Ishikawa (cell line): ENCODE results near the gene NOX1.
A peak's percentile ranks its signal among the peaks of the same experiment; 100 is the strongest.

Experiments
- CEBPB ChIP-seq: IDR thresholded peaks from 2 replicates; pipeline ENCODE4 v1.6.1; 2012
- CREB1 ChIP-seq: IDR thresholded peaks from 2 replicates; pipeline ENCODE4 v1.6.1; 2012; ENCODE audit warnings: low read depth
- EGR1 ChIP-seq: IDR thresholded peaks from 2 replicates; pipeline ENCODE4 v1.6.1; 2012
- EP300 ChIP-seq: IDR thresholded peaks from 2 replicates; pipeline ENCODE4 v1.6.1; 2012; ENCODE audit warnings: borderline replicate concordance
- FOXM1 ChIP-seq: IDR thresholded peaks from 2 replicates; pipeline ENCODE4 v1.6.1; 2012; ENCODE audit warnings: low read depth, borderline replicate concordance
- NFIC ChIP-seq: IDR thresholded peaks from 2 replicates; pipeline ENCODE4 v1.6.1; 2012
- RAD21 ChIP-seq: IDR thresholded peaks from 2 replicates; pipeline ENCODE4 v1.6.1; 2012; ENCODE audit warnings: low read depth
- TAF1 ChIP-seq: IDR thresholded peaks from 2 replicates; pipeline ENCODE4 v1.6.1; 2012; ENCODE audit warnings: low read depth, mild to moderate bottlenecking
- TCF12 ChIP-seq: IDR thresholded peaks from 2 replicates; pipeline ENCODE4 v1.6.1; 2012; ENCODE audit warnings: low read depth
- TEAD4 ChIP-seq: IDR thresholded peaks from 2 replicates; pipeline ENCODE4 v1.6.1; 2012
- YY1 ChIP-seq: IDR thresholded peaks from 2 replicates; pipeline ENCODE4 v1.6.1; 2012; ENCODE audit warnings: low read depth
- ZBTB7A ChIP-seq: IDR thresholded peaks from 2 replicates; pipeline ENCODE4 v1.6.1; 2012; ENCODE audit warnings: low read depth
- TF ChIP-seq, protein P1 (sequence below): IDR thresholded peaks from 2 replicates; pipeline ENCODE4 v1.6.1; 2012
- TF ChIP-seq, protein P2 (sequence below): IDR thresholded peaks from 2 replicates; pipeline ENCODE4 v1.6.1; 2012
- TF ChIP-seq, protein P3 (sequence below): IDR thresholded peaks from 2 replicates; pipeline ENCODE4 v1.6.1; 2012; ENCODE audit warnings: low read depth, mild to moderate bottlenecking

NOX1 gene

DNA sequence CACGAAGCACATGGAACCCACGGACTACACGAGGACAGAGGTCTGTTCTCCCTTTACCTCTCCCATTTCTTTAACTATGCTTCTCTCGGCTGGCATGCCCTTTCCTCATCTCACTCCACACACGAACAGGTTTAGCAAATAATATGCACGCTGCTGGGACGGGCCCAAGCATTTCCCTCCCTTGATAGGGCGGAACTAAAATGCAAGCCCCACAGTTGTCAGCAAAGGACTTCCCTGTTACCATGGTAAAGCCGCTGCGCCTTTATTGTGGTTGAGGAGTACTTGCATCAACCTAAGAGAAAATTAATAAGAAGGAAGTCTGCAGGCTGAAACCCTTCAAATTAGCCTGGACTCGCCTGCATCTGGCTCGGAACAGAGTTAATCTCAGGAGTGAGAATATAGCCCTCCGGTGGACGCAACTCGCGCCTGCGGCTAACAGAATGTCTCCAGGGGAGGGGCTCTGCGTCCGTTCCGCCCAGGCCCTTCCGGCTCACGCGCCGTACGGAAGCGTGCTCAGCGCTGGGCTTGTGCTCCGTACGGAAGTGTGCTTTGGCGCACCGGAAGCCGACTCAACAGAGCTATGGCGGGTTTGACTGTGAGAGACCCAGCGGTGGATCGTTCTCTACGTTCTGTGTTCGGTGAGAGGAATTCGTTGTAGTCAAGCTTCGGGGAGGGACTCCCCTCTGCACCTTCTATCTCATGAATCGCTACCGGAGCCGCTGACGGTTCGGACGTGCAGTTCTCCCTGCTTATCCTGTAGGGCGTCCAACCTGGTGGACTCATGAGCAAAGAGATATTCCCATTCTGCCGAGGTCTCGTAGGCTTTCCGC is 54.1 kb downstream of the NOX1 start, which contains the start of gene CSTF2:
TSS of gene CSTF2 (plus strand) at position 555 of the 830 bp plus-strand sequence. CDS start at position 581, 26 bp downstream.
- TF ChIP-seq YY1 (peak; percentile 86), CREB1 (no peak), TEAD4 (no peak), TAF1 (peak; percentile 73; the same call in 1 of the 2 replicates)
- TF ChIP-seq, protein P1, sequence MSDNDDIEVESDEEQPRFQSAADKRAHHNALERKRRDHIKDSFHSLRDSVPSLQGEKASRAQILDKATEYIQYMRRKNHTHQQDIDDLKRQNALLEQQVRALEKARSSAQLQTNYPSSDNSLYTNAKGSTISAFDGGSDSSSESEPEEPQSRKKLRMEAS: peak; percentile 67
- TF ChIP-seq, protein P2, sequence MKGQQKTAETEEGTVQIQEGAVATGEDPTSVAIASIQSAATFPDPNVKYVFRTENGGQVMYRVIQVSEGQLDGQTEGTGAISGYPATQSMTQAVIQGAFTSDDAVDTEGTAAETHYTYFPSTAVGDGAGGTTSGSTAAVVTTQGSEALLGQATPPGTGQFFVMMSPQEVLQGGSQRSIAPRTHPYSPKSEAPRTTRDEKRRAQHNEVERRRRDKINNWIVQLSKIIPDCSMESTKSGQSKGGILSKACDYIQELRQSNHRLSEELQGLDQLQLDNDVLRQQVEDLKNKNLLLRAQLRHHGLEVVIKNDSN: no peak

DNA sequence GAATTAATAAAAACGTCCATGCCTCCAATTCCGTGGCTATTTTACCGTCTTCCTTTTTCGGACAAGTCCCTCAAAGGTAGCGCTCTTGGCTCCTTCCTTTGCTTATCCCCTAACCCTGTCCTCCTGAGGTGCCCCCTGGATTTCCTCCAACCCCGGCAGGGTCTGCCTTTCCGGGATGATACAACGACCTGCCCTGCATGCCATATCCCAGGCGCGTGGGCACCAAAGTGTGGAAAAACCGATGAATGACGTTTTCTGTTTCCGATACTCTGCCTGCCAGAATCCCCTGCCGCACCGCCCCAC is 54.7 kb downstream of the NOX1 start:
- no peak for TF ChIP-seq EGR1
- TF ChIP-seq ZBTB7A: no peak
- TF ChIP-seq TEAD4: no peak
- TF ChIP-seq, protein P3, sequence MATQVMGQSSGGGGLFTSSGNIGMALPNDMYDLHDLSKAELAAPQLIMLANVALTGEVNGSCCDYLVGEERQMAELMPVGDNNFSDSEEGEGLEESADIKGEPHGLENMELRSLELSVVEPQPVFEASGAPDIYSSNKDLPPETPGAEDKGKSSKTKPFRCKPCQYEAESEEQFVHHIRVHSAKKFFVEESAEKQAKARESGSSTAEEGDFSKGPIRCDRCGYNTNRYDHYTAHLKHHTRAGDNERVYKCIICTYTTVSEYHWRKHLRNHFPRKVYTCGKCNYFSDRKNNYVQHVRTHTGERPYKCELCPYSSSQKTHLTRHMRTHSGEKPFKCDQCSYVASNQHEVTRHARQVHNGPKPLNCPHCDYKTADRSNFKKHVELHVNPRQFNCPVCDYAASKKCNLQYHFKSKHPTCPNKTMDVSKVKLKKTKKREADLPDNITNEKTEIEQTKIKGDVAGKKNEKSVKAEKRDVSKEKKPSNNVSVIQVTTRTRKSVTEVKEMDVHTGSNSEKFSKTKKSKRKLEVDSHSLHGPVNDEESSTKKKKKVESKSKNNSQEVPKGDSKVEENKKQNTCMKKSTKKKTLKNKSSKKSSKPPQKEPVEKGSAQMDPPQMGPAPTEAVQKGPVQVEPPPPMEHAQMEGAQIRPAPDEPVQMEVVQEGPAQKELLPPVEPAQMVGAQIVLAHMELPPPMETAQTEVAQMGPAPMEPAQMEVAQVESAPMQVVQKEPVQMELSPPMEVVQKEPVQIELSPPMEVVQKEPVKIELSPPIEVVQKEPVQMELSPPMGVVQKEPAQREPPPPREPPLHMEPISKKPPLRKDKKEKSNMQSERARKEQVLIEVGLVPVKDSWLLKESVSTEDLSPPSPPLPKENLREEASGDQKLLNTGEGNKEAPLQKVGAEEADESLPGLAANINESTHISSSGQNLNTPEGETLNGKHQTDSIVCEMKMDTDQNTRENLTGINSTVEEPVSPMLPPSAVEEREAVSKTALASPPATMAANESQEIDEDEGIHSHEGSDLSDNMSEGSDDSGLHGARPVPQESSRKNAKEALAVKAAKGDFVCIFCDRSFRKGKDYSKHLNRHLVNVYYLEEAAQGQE: no peak
- no peak for TF ChIP-seq CEBPB
- TF ChIP-seq EP300: no peak
- no peak for TF ChIP-seq NFIC
- TF ChIP-seq, protein P1: no peak
- TF ChIP-seq, protein P2: no peak
- no peak for TF ChIP-seq TCF12
- no peak for TF ChIP-seq FOXM1
- no peak for TF ChIP-seq YY1
- no peak for TF ChIP-seq TAF1

DNA sequence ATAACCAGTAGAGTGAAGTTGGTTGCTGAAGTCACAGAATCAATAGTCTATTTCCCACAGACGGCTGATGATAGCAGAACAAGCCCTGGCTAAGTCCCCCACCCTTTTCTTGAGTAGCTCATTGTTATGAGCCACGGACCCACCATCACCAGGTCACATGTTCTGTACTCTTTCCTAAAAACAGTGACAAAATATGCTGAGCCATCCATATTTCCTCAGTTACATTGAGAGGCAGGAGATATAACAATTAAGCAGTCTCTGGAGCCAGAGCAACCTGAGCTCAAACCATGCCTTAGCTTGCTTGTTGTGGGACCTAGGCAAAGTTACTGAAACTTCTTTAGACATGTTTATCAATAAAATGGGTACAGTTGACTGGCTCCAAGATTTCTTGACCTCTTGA is 56.8 kb downstream of the NOX1 start:
- TF ChIP-seq TCF12 (no peak), NFIC (no peak), FOXM1 (no peak), CREB1 (no peak), YY1 (no peak), TAF1 (no peak), EGR1 (no peak), TEAD4 (no peak), CEBPB (no peak), ZBTB7A (no peak), EP300 (no peak)
- TF ChIP-seq, protein P1: no peak
- TF ChIP-seq, protein P3: no peak
- TF ChIP-seq, protein P2: no peak

DNA sequence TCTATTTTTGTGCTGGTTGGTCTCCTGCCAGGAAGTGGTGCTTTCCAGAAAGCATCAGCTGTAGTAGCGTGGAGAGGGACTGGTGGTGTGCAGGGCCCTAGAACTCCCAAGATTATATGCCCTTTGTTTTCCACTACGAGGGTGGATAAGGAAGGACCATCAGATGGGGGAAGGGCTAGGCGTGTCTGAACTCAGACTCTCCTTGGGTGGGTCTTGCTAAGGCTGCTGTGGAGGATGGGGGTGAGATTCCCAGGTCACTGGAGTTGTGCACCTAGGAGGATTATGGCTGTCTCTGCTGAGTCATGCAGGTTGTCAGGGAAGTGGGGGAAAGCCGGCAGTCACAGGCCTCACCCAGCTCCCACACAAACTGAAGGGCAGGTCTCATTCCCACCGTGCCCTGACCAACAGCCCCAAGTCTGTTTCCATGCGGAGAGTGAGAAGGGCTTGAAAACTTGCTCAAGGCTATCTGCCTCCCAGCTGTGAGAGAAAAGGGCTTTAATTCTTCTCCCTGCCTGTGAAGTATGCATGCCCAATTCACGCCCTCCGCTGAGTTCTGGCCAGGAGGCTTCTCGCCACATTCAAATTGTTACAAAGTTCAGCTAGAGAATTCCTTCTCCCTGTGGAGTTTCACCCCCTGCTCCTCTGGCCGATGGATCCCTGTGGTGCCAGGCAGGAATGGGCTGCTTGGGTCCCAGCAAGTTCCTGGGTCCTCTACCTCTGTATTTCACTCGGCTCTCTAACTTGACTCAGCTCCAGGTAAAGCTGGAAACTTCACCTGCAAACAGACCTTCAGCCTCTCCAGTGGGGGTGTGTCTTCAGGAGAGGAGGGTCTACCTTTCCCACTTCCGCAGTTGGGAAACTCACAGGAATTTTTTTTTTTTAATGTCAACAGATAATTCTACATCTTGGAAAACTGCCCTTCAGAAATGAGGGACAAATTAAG is 61.7 kb downstream of the NOX1 start:
- TF ChIP-seq, protein P3: no peak
- TF ChIP-seq EGR1 (no peak), FOXM1 (no peak), CEBPB (no peak), CREB1 (no peak), RAD21 (no peak), TCF12 (no peak), YY1 (no peak), TEAD4 (no peak)
- TF ChIP-seq, protein P1: no peak
- TF ChIP-seq, protein P2: no peak
